Right cardiac atrium (tissue), 5 donors: ENCODE results near the gene GABARAPL2. TPM values are rescaled to one million over a fixed set of nuclear protein-coding genes. Genes with fewer than 3 reads are reported as not detected.
A peak's percentile ranks its signal among the peaks of the same experiment; 100 is the strongest.

Experiments
- ATAC-seq, 2 donors: fragments of 200-7000 bp; cut with Tn5 transposase; one replicate each; pipeline versions ENCODE4 v1.8.0 to v1.9.1; 2020; ENCODE audit warnings: moderate library complexity in 2 of 2, mild to moderate bottlenecking in 1 of 2
- DNase-seq, 3 donors: peaks; one replicate each; pipeline ENCODE4 v3.0.0-alpha.2; 2020
- H3K27ac ChIP-seq: one replicate; pipeline ENCODE4 v1.5.1; 2013; ENCODE audit warnings: mild to moderate bottlenecking, low read length, control low read depth, moderate library complexity
- H3K27me3 ChIP-seq: one replicate; pipeline ENCODE4 v1.6.1; 2013; ENCODE audit not compliant: control insufficient read depth, insufficient read depth
- H3K4me1 ChIP-seq: one replicate; pipeline ENCODE4 v1.6.1; 2013; ENCODE audit warnings: low read length; ENCODE audit not compliant: control insufficient read depth, insufficient read depth
- H3K4me3 ChIP-seq: one replicate; pipeline ENCODE4 v1.5.1; 2013; ENCODE audit warnings: low read length, control low read depth
- H3K9me3 ChIP-seq: one replicate; pipeline ENCODE4 v1.6.1; 2013; ENCODE audit warnings: low read length; ENCODE audit not compliant: control insufficient read depth
- WGBS: extraction: QIAGEN DNeasy Blood & Tissue Kit; methylation state at CpG from one replicate; pipeline ENCODE4 v1.1.7; 2013; 5-methylcytosine and 5-hydroxymethylcytosine counted together
- intact Hi-C, 4 donors: fragments of 100-400 bp; cut with DNase I; formaldehyde crosslinking; loops; one replicate each; pipeline versions ENCODE4 v1.11.0 to v1.14.0; 2022 to 2023
- polyA plus RNA-seq: library from polyadenylated mRNA; stranded (reverse); fragments of 200-250 nt; gene quantifications from one replicate; pipeline ENCODE4 v1.2.3, GENCODE V29; 2013
- total RNA-seq, 4 donors: library from RNA; stranded (reverse); fragmentation: NEBNext Ultra II Directional; extraction: Animal tissue kit (Norgen Biotek cat#: 25700); gene quantifications; one replicate each; pipeline ENCODE4 v1.2.1, GENCODE V29; 2021
- donor health status: healthy with polysubstance abuse.
- donor health status: DM: no; HTN: yes; CAD: no.
- donor health status: DM: no; HTN: no; CAD: no.
- donor health status: DM: no; HTN: yes; CAD: no; lungs with severe emphysema.
- donor health status: DM: yes; HTN: yes; CAD: no.

The GABARAPL2 gene
- total and polyA plus RNA-seq, 5 donors, result 197 to 262 (median 236) TPM

DNA sequence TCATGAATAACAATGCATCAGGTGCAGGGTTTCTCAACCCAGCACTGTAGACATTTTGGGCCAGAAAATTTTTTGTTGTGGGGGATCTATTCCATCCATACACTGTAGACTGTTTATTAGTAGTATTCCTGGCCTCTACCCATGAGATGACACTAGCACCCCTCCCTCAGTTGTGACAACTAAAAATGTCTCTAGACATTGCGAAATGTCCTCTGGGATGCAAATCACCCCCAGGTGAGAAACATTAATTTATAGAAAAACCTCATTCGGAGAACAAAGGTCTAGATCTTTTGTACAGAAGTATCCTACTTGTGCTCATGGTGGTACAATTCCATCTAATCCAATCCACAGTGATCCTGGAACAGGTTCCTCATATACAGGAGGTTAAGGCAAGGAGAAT lies 52.6 kb downstream of the GABARAPL2 start:
- Histone ChIP-seq H3K27me3 (no peaks in the 10 kb centered on the region), H3K4me3 (no peak overlapping the region), H3K4me1 (peaks cover 7% of the 10 kb centered on the region), H3K27ac (no peak overlapping the region), H3K9me3 (no peaks in the 10 kb centered on the region)
- intact Hi-C loops, result loop anchor here in 1 of 4 donors (10.0 kb wide), 1 partner anchor 144 kb away; no protein-coding TSS in a partner anchor
- ATAC-seq (no peak), DNase-seq (no peak)
- 93% methylated on average over 2 of the region's 2 CpGs for WGBS

DNA sequence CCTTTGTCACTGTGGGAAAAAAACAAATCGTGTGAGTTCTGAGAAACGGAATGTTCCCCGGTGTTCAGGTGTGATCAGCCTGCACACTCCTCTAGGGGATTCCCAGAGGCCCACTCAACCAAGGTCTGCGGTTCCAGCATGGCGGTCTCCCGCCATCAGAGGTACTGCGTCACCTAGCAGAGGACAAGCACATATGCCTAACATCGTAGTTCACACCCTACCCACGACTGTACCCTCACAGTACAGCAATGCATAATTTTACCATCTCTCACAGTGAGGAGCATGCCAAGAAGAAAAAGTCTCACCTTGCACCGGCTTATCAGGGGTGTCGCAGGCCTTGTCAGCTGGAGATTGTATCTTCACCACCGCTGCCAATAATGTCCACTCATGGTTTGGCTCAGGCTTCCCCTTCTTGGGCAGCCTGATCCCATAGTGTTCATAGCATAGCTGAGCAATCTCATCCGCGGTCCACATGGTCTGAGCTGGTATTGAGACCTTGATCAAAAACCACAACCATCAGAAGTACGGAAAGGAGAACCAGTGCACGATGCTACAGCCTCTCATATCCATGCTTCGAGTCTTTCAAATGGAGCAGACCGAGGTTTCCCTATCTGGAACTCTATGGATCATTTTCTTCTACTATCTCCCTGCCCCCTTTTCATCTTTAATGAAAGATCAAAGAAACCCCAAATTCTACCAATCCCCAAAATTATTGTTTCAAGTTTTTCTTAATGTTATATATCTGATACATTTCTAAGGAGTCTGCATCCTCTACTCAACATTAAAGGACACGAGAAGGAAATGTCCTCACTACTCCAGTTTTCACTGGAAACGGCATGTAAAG lies 54.4 kb downstream of the GABARAPL2 start:
- no peak for ATAC-seq
- peaks cover 7% of the 10 kb centered on the region for H3K4me1 ChIP-seq
- H3K27ac ChIP-seq, result no peak overlapping the region
- intact Hi-C loops, result loop anchor here in 2 of 4 donors (10.0 kb wide), 4 partner anchors 56 to 146 kb away; partner anchors contain the start of genes GABARAPL2 (in 1 of the 2) and TMEM231 (in 1 of the 2)
- DNase-seq, result no peak
- WGBS, result 71% methylated on average over 20 of the region's 20 CpGs
- H3K9me3 ChIP-seq, result no peaks in the 10 kb centered on the region
- no peaks in the 10 kb centered on the region for H3K27me3 ChIP-seq
- H3K4me3 ChIP-seq, result no peak overlapping the region

DNA sequence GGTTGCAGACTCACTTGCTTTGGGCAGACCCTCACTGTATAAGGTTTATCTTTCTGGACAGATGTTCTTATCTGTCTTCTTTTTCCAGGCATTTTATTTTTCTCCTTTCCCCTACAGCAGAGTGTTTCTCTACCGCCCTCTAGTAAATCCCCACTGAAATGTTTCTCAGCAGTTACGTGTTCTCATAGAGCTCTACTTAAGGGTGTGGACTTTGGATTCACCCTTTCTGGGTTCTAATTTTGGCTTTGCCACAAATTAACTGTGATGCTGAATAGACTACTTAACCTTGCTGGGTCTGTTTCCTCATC lies 54.9 kb downstream of the GABARAPL2 start:
- intact Hi-C loops, result loop anchor here in 2 of 4 donors (10.0 kb wide), 4 partner anchors 56 to 146 kb away; partner anchors contain the start of genes GABARAPL2 (in 1 of the 2) and TMEM231 (in 1 of the 2)

DNA sequence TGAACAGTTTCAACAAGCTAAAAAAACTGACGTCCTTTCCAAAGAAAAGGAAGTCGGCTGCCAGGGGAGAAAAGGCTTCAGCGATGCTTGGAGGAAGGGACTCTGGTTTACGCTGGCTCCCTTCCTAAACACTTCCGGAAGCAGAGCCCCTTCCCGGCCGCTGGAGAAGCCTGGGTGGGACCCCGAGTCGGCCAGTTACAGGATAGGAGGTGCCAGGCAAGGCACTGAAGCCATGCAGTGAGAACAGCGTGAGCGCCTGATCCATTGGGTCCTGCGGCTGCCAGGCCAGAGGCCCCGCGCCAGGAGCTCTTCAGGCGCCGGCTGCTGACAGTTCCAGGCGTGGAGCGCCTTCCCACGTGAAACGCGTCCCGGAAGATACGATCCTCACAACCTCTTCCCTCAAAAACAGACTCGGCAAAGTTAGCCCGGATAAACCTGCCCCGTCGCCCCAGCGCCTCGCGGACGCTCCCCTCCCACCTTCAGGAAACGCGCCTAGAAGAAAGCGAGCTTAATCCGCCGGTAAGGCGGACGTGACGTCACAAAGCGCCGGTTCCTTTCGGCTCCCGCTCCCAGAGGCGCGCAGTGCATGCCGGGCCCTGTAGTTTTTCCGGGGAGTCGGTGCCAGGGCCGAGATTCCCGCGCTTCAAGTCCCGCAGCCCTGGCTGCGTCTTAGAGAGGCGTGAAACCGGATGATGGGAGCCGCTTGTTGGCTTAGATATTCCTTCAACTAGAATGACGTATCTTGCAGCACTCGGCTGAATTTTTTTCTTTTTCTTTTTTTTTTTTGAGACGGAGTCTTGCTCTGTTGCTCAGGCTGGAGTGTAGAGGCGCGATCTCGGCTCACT lies 56.8 kb downstream of the GABARAPL2 start, which contains the start of gene ADAT1:
ADAT1 (minus strand) TSS at position 521 of the 845 bp plus-strand sequence. CDS start 2,482 bp downstream, outside the sequence.
- Histone ChIP-seq H3K27me3 (no peaks in the 10 kb centered on the region), H3K9me3 (no peaks in the 10 kb centered on the region), H3K4me1 (peaks cover 7% of the 10 kb centered on the region), H3K27ac (peak within 1 kb of the TSS; percentile 96), H3K4me3 (peak within 1 kb of the TSS; percentile 61)
- intact Hi-C loops, result loop anchor here in 2 of 4 donors (10.0 kb wide), 4 partner anchors 58 to 148 kb away; partner anchors contain the start of genes GABARAPL2 (in 1 of the 2) and TMEM231 (in 1 of the 2)
- under 1% methylated on average over 62 of the region's 62 CpGs for WGBS
- peak; percentile 99 to 100 (median 99) for DNase-seq
- ATAC-seq, result peak; percentile 97

More for the DNA sequence above, 54.9 kb downstream of the GABARAPL2 start:
- WGBS, result 10% methylated on average over 2 of the region's 2 CpGs
- peaks cover 7% of the 10 kb centered on the region for H3K4me1 ChIP-seq
- H3K27me3 ChIP-seq, result no peaks in the 10 kb centered on the region
- no peak for DNase-seq
- ATAC-seq, result no peak
- no peak overlapping the region for H3K27ac ChIP-seq
- no peaks in the 10 kb centered on the region for H3K9me3 ChIP-seq
- H3K4me3 ChIP-seq, result no peak overlapping the region

DNA sequence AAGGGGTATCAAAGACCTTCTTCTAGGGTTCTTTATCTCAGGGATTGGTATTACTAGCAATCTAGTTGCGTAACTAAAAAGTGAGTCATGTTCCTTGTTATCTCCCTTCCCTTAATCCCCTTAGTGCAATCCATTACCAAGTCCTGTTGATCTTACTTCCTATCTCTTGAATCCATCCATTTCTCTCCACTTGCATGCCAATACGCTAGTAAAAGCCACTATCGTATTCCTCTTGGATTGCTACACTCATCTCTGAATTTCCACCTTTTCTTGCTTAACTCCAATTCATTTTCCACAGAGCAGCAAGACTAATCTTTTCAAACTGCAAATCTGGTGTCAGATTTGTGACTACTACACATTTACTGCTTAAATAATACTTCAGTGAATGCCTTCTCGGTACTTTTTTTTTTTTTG lies 58.7 kb downstream of the GABARAPL2 start:
- Histone ChIP-seq H3K27me3 (no peaks in the 10 kb centered on the region), H3K4me1 (peaks cover 7% of the 10 kb centered on the region), H3K4me3 (no peak overlapping the region), H3K9me3 (no peaks in the 10 kb centered on the region), H3K27ac (no peak overlapping the region)
- intact Hi-C loops, result loop anchor here in 2 of 4 donors (10.0 kb wide), 4 partner anchors 60 to 150 kb away; partner anchors contain the start of genes GABARAPL2 (in 1 of the 2) and TMEM231 (in 1 of the 2)
- no peak for DNase-seq
- WGBS, result 64% methylated on average over 4 of the region's 4 CpGs
- ATAC-seq, result no peak

DNA sequence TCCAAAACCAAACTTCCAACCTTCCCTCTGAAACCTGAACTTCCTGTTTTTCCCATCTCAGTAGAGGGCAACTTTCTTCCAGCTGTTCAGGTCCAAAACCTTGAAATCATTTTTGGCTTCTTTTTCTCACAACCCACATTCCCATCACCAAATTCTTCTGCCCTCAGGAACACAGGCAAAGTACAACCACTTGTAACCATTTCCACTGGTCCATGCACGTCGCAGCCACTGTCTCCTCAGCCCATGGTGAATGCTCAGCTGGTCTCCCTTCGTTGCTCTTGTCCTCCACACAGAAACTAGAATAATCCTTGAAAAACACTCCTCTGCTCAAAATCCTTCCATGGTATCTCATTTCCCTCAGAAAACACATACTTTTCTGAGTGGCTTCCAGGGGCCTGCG lies 60.6 kb downstream of the GABARAPL2 start:
- Histone ChIP-seq H3K4me3 (no peak overlapping the region), H3K27me3 (no peaks in the 10 kb centered on the region), H3K9me3 (no peaks in the 10 kb centered on the region), H3K4me1 (peaks cover 3% of the 10 kb centered on the region), H3K27ac (no peak overlapping the region)
- WGBS, result 88% methylated on average over 4 of the region's 4 CpGs
- no peak for ATAC-seq
- DNase-seq, result no peak
- intact Hi-C loops, result loop anchor here in 2 of 4 donors (10.0 kb wide), 4 partner anchors 62 to 152 kb away; partner anchors contain the start of genes GABARAPL2 (in 1 of the 2) and TMEM231 (in 1 of the 2)

Other genes with a start within 250 kb of the GABARAPL2 start
- gene CFDP1, start 132.9 kb upstream of the GABARAPL2 start, total RNA-seq, result 10 to 100 TPM; 23.7 to 36.8 (median 27.6) TPM
- 40.8 TPM for gene CFDP1, start 132.9 kb upstream of the GABARAPL2 start, polyA plus RNA-seq
- 10 to 100 TPM; 10.9 to 11.2 (median 11.0) TPM for gene TMEM170A, start 101.7 kb upstream of the GABARAPL2 start, total RNA-seq
- 7.2 TPM for gene TMEM170A, start 101.7 kb upstream of the GABARAPL2 start, polyA plus RNA-seq
- 1 to 10 TPM; 3.1 to 9.9 (median 4.3) TPM for gene CHST6, start 70.9 kb upstream of the GABARAPL2 start, total RNA-seq
- 1.9 TPM for gene CHST6, start 70.9 kb upstream of the GABARAPL2 start, polyA plus RNA-seq
- gene CHST5, start 30.3 kb upstream of the GABARAPL2 start, total RNA-seq, result under 1 TPM; 0.14 to 0.45 (median 0.16) TPM
- 0.11 TPM for gene CHST5, start 30.3 kb upstream of the GABARAPL2 start, polyA plus RNA-seq
- gene TMEM231, start 10.1 kb upstream of the GABARAPL2 start, total RNA-seq, result 1 to 10 TPM; 6.3 to 7.8 (median 6.8) TPM
- 3.8 TPM for gene TMEM231, start 10.1 kb upstream of the GABARAPL2 start, polyA plus RNA-seq
- 10 to 100 TPM; 17.8 to 27.2 (median 22.4) TPM for gene ADAT1, start 56.9 kb downstream of the GABARAPL2 start, total RNA-seq
- 8.4 TPM for gene ADAT1, start 56.9 kb downstream of the GABARAPL2 start, polyA plus RNA-seq
- 100 to 1,000 TPM; 101 to 122 (median 110) TPM for gene KARS1, start 81.3 kb downstream of the GABARAPL2 start, total RNA-seq
- 92.2 TPM for gene KARS1, start 81.3 kb downstream of the GABARAPL2 start, polyA plus RNA-seq
- 10 to 100 TPM; 70.6 to 77.8 (median 75.9) TPM for gene TERF2IP, start 81.4 kb downstream of the GABARAPL2 start, total RNA-seq
- 73.8 TPM for gene TERF2IP, start 81.4 kb downstream of the GABARAPL2 start, polyA plus RNA-seq
- not detected for gene CPHXL2, start 110.6 kb downstream of the GABARAPL2 start, total RNA-seq
- not detected for gene CPHXL2, start 110.6 kb downstream of the GABARAPL2 start, polyA plus RNA-seq
- gene DUXB, start 135.1 kb downstream of the GABARAPL2 start, total RNA-seq, result not detected
- not detected for gene DUXB, start 135.1 kb downstream of the GABARAPL2 start, polyA plus RNA-seq
- gene CPHXL, start 160.1 kb downstream of the GABARAPL2 start, total RNA-seq, result not detected
- not detected for gene CPHXL, start 160.1 kb downstream of the GABARAPL2 start, polyA plus RNA-seq